Prostate gland (tissue), 2 donors: ENCODE data around the gene UGCG.

Source experiments
- POLR2A ChIP-seq: fragments of 450-650 bp; IDR thresholded peaks from one replicate; pipeline ENCODE4 v1.6.1; 2016; ENCODE audit warnings: antibody characterized with exemption, mild to moderate bottlenecking
- TF ChIP-seq, protein P1 (sequence below), 4 experiments: fragments of 200-600 bp in 2 of 4; fragments of 450-650 bp in 2 of 4; sonication (generic) in 2 of 4; IDR thresholded peaks; 1 replicate in 3 of 4; 2 replicates in 1 of 4; pipeline ENCODE4 v1.5.1; 2016 to 2019; ENCODE audit warnings: antibody characterized with exemption in 4 of 4, mild to moderate bottlenecking in 2 of 4, moderate library complexity in 2 of 4

- TF ChIP-seq, protein P1, sequence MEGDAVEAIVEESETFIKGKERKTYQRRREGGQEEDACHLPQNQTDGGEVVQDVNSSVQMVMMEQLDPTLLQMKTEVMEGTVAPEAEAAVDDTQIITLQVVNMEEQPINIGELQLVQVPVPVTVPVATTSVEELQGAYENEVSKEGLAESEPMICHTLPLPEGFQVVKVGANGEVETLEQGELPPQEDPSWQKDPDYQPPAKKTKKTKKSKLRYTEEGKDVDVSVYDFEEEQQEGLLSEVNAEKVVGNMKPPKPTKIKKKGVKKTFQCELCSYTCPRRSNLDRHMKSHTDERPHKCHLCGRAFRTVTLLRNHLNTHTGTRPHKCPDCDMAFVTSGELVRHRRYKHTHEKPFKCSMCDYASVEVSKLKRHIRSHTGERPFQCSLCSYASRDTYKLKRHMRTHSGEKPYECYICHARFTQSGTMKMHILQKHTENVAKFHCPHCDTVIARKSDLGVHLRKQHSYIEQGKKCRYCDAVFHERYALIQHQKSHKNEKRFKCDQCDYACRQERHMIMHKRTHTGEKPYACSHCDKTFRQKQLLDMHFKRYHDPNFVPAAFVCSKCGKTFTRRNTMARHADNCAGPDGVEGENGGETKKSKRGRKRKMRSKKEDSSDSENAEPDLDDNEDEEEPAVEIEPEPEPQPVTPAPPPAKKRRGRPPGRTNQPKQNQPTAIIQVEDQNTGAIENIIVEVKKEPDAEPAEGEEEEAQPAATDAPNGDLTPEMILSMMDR (IDR thresholded peaks at IDR 0.05), result no peak
- no peak for TF ChIP-seq POLR2A
Observed at GRCh38 chr9:111872886-111873285, 23.7 kb upstream of the UGCG start.
